GM21717 (cell line): Measurements from ENCODE around the gene INAFM2.

Source experiments
- ATAC-seq: cut with Tn5 transposase; IDR thresholded peaks from one replicate; pipeline ENCODE4 v1.9.1; 2021; ENCODE audit warnings: mild to moderate bottlenecking, moderate library complexity; ENCODE audit not compliant: unreplicated experiment

Gene INAFM2

GRCh38 chr15:40327457-40327856 lies 4.0 kb downstream of the INAFM2 start:
- ATAC-seq, result no peak

GRCh38 chr15:40328176-40328575 lies 4.7 kb downstream of the INAFM2 start:
- ATAC-seq, result no peak

- ATAC-seq, result no peak
These were observed 5.3 kb downstream of the INAFM2 start for GRCh38 chr15:40328751-40329150.

GRCh38 chr15:40329804-40330203 lies 6.3 kb downstream of the INAFM2 start:
- no peak for ATAC-seq

- ATAC-seq, result no peak
These were observed 6.9 kb downstream of the INAFM2 start for GRCh38 chr15:40330368-40330836.

- no peak for ATAC-seq
These were observed 7.5 kb downstream of the INAFM2 start for GRCh38 chr15:40331026-40331425.

GRCh38 chr15:40331637-40332036 lies 8.1 kb downstream of the INAFM2 start:
- ATAC-seq, result no peak

- no peak for ATAC-seq
These were observed 8.8 kb downstream of the INAFM2 start for GRCh38 chr15:40332113-40332781.

GRCh38 chr15:40333922-40334492 lies 10.5 kb downstream of the INAFM2 start:
- ATAC-seq, result no peak

- no peak for ATAC-seq
These were observed 11.0 kb downstream of the INAFM2 start for GRCh38 chr15:40334541-40334940.

GRCh38 chr15:40334941-40335795 lies 11.7 kb downstream of the INAFM2 start:
- no peak for ATAC-seq

GRCh38 chr15:40335938-40336743 lies 12.6 kb downstream of the INAFM2 start:
- no peak for ATAC-seq

GRCh38 chr15:40336744-40337122 lies 13.2 kb downstream of the INAFM2 start:
- no peak for ATAC-seq

GRCh38 chr15:40337597-40337996 lies 14.1 kb downstream of the INAFM2 start:
- no peak for ATAC-seq

GRCh38 chr15:40338041-40338657 lies 14.7 kb downstream of the INAFM2 start:
- no peak for ATAC-seq

- ATAC-seq, result no peak
These were observed 15.6 kb downstream of the INAFM2 start for GRCh38 chr15:40338921-40339620.

GRCh38 chr15:40339621-40339945 lies 16.1 kb downstream of the INAFM2 start:
- ATAC-seq, result no peak

GRCh38 chr15:40340038-40340739 lies 16.7 kb downstream of the INAFM2 start:
- ATAC-seq, result no peak

GRCh38 chr15:40340740-40341400 lies 17.4 kb downstream of the INAFM2 start, which contains the start of gene CCDC9B:
Gene CCDC9B (minus strand): TSS chr15:40340939. CDS start chr15:40340819, 120 bp downstream.
- no peak for ATAC-seq
